Parathyroid adenoma (tissue), 2 donors: Measurements from ENCODE around the gene SHH.

Source experiments
- H2AFZ ChIP-seq: fragments of 300-600 bp; sonication (generic); one replicate; pipeline ENCODE4 v1.7.0; 2017; ENCODE audit warnings: antibody characterized with exemption, mild to moderate bottlenecking
- H3K27ac ChIP-seq: fragments of 300-600 bp; sonication (generic); one replicate; pipeline ENCODE4 v1.7.0; 2017
- H3K27me3 ChIP-seq: fragments of 300-600 bp; sonication (generic); one replicate; pipeline ENCODE4 v1.7.0; 2017; ENCODE audit warnings: low read length; ENCODE audit not compliant: control insufficient read depth, insufficient read depth
- H3K36me3 ChIP-seq: fragments of 300-600 bp; sonication (generic); one replicate; pipeline ENCODE4 v1.7.0; 2017; ENCODE audit warnings: low read length; ENCODE audit not compliant: control insufficient read depth, insufficient read depth
- H3K4me1 ChIP-seq: fragments of 300-600 bp; sonication (generic); one replicate; pipeline ENCODE4 v1.7.0; 2017; ENCODE audit warnings: control low read depth
- H3K4me2 ChIP-seq: fragments of 300-600 bp; sonication (generic); one replicate; pipeline ENCODE4 v1.7.0; 2017; ENCODE audit warnings: low read length
- H3K4me3 ChIP-seq: fragments of 300-600 bp; sonication (generic); one replicate; pipeline ENCODE4 v1.7.0; 2017; ENCODE audit warnings: low read depth, low read length
- H3K79me2 ChIP-seq: fragments of 300-600 bp; sonication (generic); one replicate; pipeline ENCODE4 v1.7.0; 2017; ENCODE audit warnings: control low read depth
- H3K9ac ChIP-seq: fragments of 300-600 bp; sonication (generic); one replicate; pipeline ENCODE4 v1.7.0; 2017; ENCODE audit warnings: mild to moderate bottlenecking
- H3K9me3 ChIP-seq: fragments of 300-600 bp; sonication (generic); one replicate; pipeline ENCODE4 v1.7.0; 2017; ENCODE audit warnings: low read length; ENCODE audit not compliant: control insufficient read depth
- TF ChIP-seq, protein P1 (sequence below): fragments of 300-600 bp; sonication (generic); IDR thresholded peaks from one replicate; pipeline ENCODE4 v1.7.0; 2017; ENCODE audit warnings: antibody characterized with exemption, mild to moderate bottlenecking
- donor health status: primary hyperparathyroidism.

Gene SHH

DNA sequence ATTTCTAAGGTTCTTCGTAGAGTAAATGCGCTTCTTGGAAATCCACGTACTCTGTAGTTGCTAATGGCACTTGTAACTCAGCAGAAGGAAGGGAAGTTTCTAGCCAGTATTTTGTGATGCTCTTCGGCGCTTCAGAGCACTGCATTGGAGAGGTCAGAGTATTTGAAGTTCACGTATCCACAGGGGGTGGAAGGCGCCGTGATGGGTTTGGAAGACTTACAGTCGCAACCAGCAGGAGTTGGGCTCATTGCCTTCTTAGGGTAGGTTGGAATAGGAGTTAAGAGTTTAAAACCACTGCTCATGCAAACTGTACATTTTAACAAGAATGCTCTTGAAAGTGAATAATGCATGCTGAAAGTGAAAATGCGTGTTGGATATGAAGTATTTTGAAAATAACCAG lies 49.1 kb downstream of the SHH start:
- Histone ChIP-seq H3K9me3 (no peaks in the 10 kb centered on the region), H3K9ac (no peak overlapping the region), H3K4me3 (no peak overlapping the region), H3K27ac (no peak overlapping the region), H3K4me1 (no peaks in the 10 kb centered on the region), H3K36me3 (no peaks in the 10 kb centered on the region), H3K27me3 (no peaks in the 10 kb centered on the region), H3K4me2 (no peak overlapping the region), H3K79me2 (peaks cover 20% of the 10 kb centered on the region), H2AFZ (no peak overlapping the region)
- TF ChIP-seq, protein P1, sequence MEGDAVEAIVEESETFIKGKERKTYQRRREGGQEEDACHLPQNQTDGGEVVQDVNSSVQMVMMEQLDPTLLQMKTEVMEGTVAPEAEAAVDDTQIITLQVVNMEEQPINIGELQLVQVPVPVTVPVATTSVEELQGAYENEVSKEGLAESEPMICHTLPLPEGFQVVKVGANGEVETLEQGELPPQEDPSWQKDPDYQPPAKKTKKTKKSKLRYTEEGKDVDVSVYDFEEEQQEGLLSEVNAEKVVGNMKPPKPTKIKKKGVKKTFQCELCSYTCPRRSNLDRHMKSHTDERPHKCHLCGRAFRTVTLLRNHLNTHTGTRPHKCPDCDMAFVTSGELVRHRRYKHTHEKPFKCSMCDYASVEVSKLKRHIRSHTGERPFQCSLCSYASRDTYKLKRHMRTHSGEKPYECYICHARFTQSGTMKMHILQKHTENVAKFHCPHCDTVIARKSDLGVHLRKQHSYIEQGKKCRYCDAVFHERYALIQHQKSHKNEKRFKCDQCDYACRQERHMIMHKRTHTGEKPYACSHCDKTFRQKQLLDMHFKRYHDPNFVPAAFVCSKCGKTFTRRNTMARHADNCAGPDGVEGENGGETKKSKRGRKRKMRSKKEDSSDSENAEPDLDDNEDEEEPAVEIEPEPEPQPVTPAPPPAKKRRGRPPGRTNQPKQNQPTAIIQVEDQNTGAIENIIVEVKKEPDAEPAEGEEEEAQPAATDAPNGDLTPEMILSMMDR = no peak

DNA sequence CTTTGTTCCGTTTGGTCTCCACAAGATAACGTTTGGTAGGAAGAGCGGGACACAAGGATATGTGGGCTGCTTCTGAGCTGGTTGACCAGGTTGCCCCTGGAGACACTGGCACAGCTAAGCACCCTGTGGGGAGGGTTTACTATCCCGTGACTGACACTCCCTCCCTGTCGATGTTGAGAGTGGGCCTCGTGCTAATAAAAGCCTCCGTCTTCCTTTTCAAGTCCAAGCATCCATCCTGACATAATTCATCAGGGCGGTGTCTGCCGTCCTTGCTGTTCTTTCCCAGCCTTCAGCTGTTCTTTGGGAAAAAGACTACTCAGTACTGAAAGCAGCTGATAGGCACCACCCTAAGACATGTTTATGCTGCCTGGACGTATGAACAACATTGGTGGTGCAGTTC lies 49.6 kb downstream of the SHH start:
- Histone ChIP-seq H2AFZ (no peak overlapping the region), H3K36me3 (no peaks in the 10 kb centered on the region), H3K9me3 (no peaks in the 10 kb centered on the region), H3K4me2 (no peak overlapping the region), H3K4me3 (no peak overlapping the region), H3K27ac (no peak overlapping the region), H3K9ac (no peak overlapping the region), H3K27me3 (no peaks in the 10 kb centered on the region), H3K4me1 (no peaks in the 10 kb centered on the region), H3K79me2 (peaks cover 24% of the 10 kb centered on the region)
- TF ChIP-seq, protein P1 = no peak

GRCh38 chr7:155762036-155762435 lies 50.2 kb downstream of the SHH start:
- Histone ChIP-seq H3K27ac (no peak overlapping the region), H3K9me3 (no peaks in the 10 kb centered on the region), H2AFZ (no peak overlapping the region), H3K4me3 (no peak overlapping the region), H3K27me3 (no peaks in the 10 kb centered on the region), H3K79me2 (peaks cover 27% of the 10 kb centered on the region), H3K9ac (no peak overlapping the region), H3K36me3 (no peaks in the 10 kb centered on the region), H3K4me1 (no peaks in the 10 kb centered on the region), H3K4me2 (no peak overlapping the region)
- TF ChIP-seq, protein P1 = no peak

DNA sequence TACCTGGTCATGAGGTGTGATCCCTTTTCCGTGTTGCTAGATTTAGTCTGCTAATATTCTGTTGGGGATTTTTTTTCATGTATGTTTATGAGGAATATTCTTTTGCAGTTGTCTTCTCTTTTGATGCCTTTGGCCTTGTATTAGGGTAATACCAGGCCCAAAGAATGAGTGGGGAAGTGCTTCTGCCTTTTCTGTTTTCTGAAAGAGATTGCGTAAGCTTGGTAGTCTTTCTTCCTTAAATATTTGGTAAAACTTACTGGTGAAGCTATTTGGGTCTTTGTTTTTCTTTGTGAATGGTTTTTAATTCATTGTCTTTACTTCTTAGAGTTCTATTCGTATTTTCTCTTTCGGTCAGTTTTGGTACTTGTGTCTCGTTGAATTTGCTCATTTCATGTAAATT lies 51.1 kb downstream of the SHH start:
- no peak overlapping the region for H3K4me3 ChIP-seq
- no peaks in the 10 kb centered on the region for H3K9me3 ChIP-seq
- H3K36me3 ChIP-seq = no peaks in the 10 kb centered on the region
- H3K27ac ChIP-seq = no peak overlapping the region
- no peak overlapping the region for H2AFZ ChIP-seq
- peaks cover 32% of the 10 kb centered on the region for H3K79me2 ChIP-seq
- H3K4me1 ChIP-seq = no peaks in the 10 kb centered on the region
- TF ChIP-seq, protein P1 = no peak
- H3K27me3 ChIP-seq = no peaks in the 10 kb centered on the region
- no peak overlapping the region for H3K4me2 ChIP-seq
- no peak overlapping the region for H3K9ac ChIP-seq

DNA sequence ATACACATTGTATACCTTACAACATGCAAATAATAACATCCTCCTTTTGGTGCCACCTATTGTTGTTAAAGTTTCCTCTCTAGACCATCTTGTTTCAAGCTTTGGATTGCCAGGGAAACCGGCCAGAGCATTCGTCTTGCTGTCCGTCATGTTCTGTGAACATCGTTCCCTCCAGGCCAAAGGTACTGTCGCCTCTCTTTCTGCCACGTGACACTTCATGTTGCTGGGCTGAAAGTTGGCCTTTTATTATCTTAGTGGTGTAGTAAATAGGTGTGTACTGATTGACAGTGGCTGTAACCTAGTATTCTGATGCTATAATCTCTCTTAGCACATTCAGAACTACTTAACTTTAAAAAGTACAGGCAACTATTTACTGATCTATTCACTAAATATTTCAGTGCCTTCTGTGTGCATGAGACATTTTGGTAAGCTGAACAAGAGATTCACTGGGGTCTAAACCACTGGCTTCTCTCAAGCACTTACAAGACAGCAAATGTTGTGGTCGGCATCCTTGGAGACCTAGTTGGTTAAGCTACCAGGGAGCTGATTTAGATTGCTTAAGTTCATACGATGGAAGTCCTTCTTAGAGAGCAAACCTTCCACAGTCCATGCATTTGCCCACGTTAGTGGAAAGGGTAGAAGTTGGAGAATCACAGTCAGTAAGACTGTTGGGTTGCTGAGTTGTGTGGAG lies 52.4 kb downstream of the SHH start:
- H3K27me3 ChIP-seq = no peaks in the 10 kb centered on the region
- H3K27ac ChIP-seq = no peak overlapping the region
- no peak overlapping the region for H3K9ac ChIP-seq
- H3K9me3 ChIP-seq = no peaks in the 10 kb centered on the region
- no peak overlapping the region for H3K4me3 ChIP-seq
- H2AFZ ChIP-seq = no peak overlapping the region
- peaks cover 3% of the 10 kb centered on the region for H3K4me1 ChIP-seq
- H3K79me2 ChIP-seq = peaks cover 38% of the 10 kb centered on the region
- H3K4me2 ChIP-seq = no peak overlapping the region
- H3K36me3 ChIP-seq = no peaks in the 10 kb centered on the region
- TF ChIP-seq, protein P1 = no peak
